Neural progenitor cell (in vitro differentiated cells): ENCODE measurements around the gene XG. TPM values are rescaled to one million over a fixed set of nuclear protein-coding genes. Genes with fewer than 3 reads are reported as not detected.

Experiments
- DNase-seq: peaks from one replicate; pipeline ENCODE4 v3.0.0-alpha.2; 2016; ENCODE audit warnings: low spot score
- H2AFZ ChIP-seq: fragments of 200-600 bp; sonication (generic); replicated peaks from 2 replicates; pipeline ENCODE4 v1.6.1; 2016; ENCODE audit warnings: antibody characterized with exemption
- H3F3A ChIP-seq: fragments of 200-600 bp; sonication (generic); 2 replicates; pipeline ENCODE4 v1.6.1; 2016; ENCODE audit warnings: antibody characterized with exemption, low read depth
- H3K27ac ChIP-seq: fragments of 200-600 bp; sonication (generic); 2 replicates; pipeline ENCODE4 v1.5.1; 2016; ENCODE audit warnings: mild to moderate bottlenecking
- H3K27me3 ChIP-seq: fragments of 200-600 bp; sonication (generic); 2 replicates; pipeline ENCODE4 v1.6.1; 2016; ENCODE audit warnings: mild to moderate bottlenecking, moderate library complexity
- H3K36me3 ChIP-seq: fragments of 200-600 bp; sonication (generic); 2 replicates; pipeline ENCODE4 v1.5.1; 2016
- H3K4me1 ChIP-seq: fragments of 200-600 bp; sonication (generic); 2 replicates; pipeline ENCODE4 v1.6.1; 2016; ENCODE audit warnings: mixed run types
- H3K4me2 ChIP-seq: fragments of 200-600 bp; sonication (generic); 2 replicates; pipeline ENCODE4 v1.6.1; 2016
- H3K4me3 ChIP-seq: fragments of 200-600 bp; sonication (generic); 2 replicates; pipeline ENCODE4 v1.5.1; 2016
- H3K79me2 ChIP-seq: fragments of 200-600 bp; sonication (generic); 2 replicates; pipeline ENCODE4 v1.6.1; 2016; ENCODE audit warnings: low read depth
- H3K9ac ChIP-seq: fragments of 200-600 bp; sonication (generic); 2 replicates; pipeline ENCODE4 v1.6.1; 2016
- H3K9me3 ChIP-seq: fragments of 200-600 bp; sonication (generic); 2 replicates; pipeline ENCODE4 v1.5.1; 2016; ENCODE audit warnings: low read depth
- H4K20me1 ChIP-seq: fragments of 200-600 bp; sonication (generic); 2 replicates; pipeline ENCODE4 v1.6.1; 2016; ENCODE audit warnings: low read depth
- H3K27ac Mint-ChIP-seq: 3 replicates; pipeline ENCODE4 v1.8.0; 2021; ENCODE audit warnings: mixed read lengths
- H3K27me3 Mint-ChIP-seq: 2 replicates; pipeline ENCODE4 v1.8.0; 2022; ENCODE audit warnings: low read depth, mild to moderate bottlenecking, inconsistent platforms, moderate library complexity, mixed read lengths; ENCODE audit not compliant: insufficient read depth
- H3K36me3 Mint-ChIP-seq: 3 replicates; pipeline ENCODE4 v1.8.0; 2021; ENCODE audit warnings: mixed read lengths
- H3K4me1 Mint-ChIP-seq: 3 replicates; pipeline ENCODE4 v1.8.0; 2021; ENCODE audit warnings: mixed read lengths
- H3K4me3 Mint-ChIP-seq: 3 replicates; pipeline ENCODE4 v1.8.0; 2021; ENCODE audit warnings: mild to moderate bottlenecking, moderate library complexity, mixed read lengths
- H3K9me3 Mint-ChIP-seq: 3 replicates; pipeline ENCODE4 v1.8.0; 2020; ENCODE audit warnings: mixed read lengths
- CTCF ChIP-seq: fragments of 200-600 bp; sonication (generic); IDR thresholded peaks from 2 replicates; pipeline ENCODE4 v1.5.1; 2017; ENCODE audit warnings: antibody characterized with exemption, mild to moderate bottlenecking
- EZH2 ChIP-seq: fragments of 200-600 bp; sonication (generic); IDR thresholded peaks from 2 replicates; pipeline ENCODE4 v1.6.1; 2017; ENCODE audit warnings: antibody characterized with exemption, mild to moderate bottlenecking, moderate library complexity
- EZH2phosphoT487 ChIP-seq: fragments of 200-600 bp; sonication (generic); IDR thresholded peaks from 2 replicates; pipeline ENCODE4 v1.6.1; 2017; ENCODE audit warnings: antibody characterized with exemption
- total RNA-seq: library from RNA; depleted of rRNA; stranded (reverse); fragments of >200 nt; gene quantifications from 2 replicates; pipeline ENCODE4 v1.2.3, GENCODE V29; 2015; ENCODE audit warnings: low replicate concordance

XG gene
- total RNA-seq, 1 donor from 2014 or later = not detected

- Mint-ChIP-seq H3K4me1 (peaks cover 69% of the 10 kb centered on the region), H3K4me3 (no peak overlapping the region), H3K27ac (peak overlapping the region; percentile 61), H3K9me3 (no peaks in the 10 kb centered on the region), H3K36me3 (peaks cover 3% of the 10 kb centered on the region), H3K27me3 (peaks cover 8% of the 10 kb centered on the region)
- Histone ChIP-seq H3K4me2 (no peak overlapping the region), H3K27me3 (no peaks in the 10 kb centered on the region), H2AFZ (no peak overlapping the region), H3K27ac (no peak overlapping the region), H4K20me1 (no peaks in the 10 kb centered on the region), H3K9ac (no peak overlapping the region), H3K4me3 (no peak overlapping the region), H3K36me3 (no peaks in the 10 kb centered on the region), H3K79me2 (peaks cover 7% of the 10 kb centered on the region), H3F3A (peaks cover 25% of the 10 kb centered on the region), H3K9me3 (no peaks in the 10 kb centered on the region), H3K4me1 (peaks cover 16% of the 10 kb centered on the region)
- TF ChIP-seq CTCF (no peak), EZH2phosphoT487 (no peak), EZH2 (no peak)
- no peak for DNase-seq
Measured at GRCh38 chrX:2708021-2708420, 43.8 kb upstream of the XG start.

GRCh38 chrX:2708592-2709188, 43.1 kb upstream of the XG start:
- peaks cover 25% of the 10 kb centered on the region for H3F3A ChIP-seq
- no peak overlapping the region for H3K9ac ChIP-seq
- H3K4me3 ChIP-seq = no peak overlapping the region
- Mint-ChIP-seq H3K36me3 (no peaks in the 10 kb centered on the region), H3K27ac (peak overlapping the region; percentile 64), H3K27me3 (peaks cover 7% of the 10 kb centered on the region), H3K4me3 (no peak overlapping the region), H3K4me1 (peaks cover 62% of the 10 kb centered on the region), H3K9me3 (no peaks in the 10 kb centered on the region)
- H3K36me3 ChIP-seq = no peaks in the 10 kb centered on the region
- no peak overlapping the region for H2AFZ ChIP-seq
- no peaks in the 10 kb centered on the region for H3K27me3 ChIP-seq
- no peak for TF ChIP-seq EZH2phosphoT487
- TF ChIP-seq EZH2 = no peak
- TF ChIP-seq CTCF = no peak
- H3K4me1 ChIP-seq = peaks cover 16% of the 10 kb centered on the region
- H3K79me2 ChIP-seq = peaks cover 7% of the 10 kb centered on the region
- DNase-seq = no peak
- no peaks in the 10 kb centered on the region for H4K20me1 ChIP-seq
- H3K9me3 ChIP-seq = no peaks in the 10 kb centered on the region
- no peak overlapping the region for H3K4me2 ChIP-seq
- H3K27ac ChIP-seq = no peak overlapping the region

- H3K36me3 ChIP-seq = no peaks in the 10 kb centered on the region
- peaks cover 16% of the 10 kb centered on the region for H3K4me1 ChIP-seq
Measured at GRCh38 chrX:2709556-2709955, 42.3 kb upstream of the XG start.

More at GRCh38 chrX:2709556-2709955, 42.3 kb upstream of the XG start:
- no peak overlapping the region for H3K27ac ChIP-seq
- no peak overlapping the region for H3K27ac Mint-ChIP-seq
- peaks cover 6% of the 10 kb centered on the region for H3K27me3 Mint-ChIP-seq
- H3K4me3 Mint-ChIP-seq = peak overlapping the region; percentile 13
- H2AFZ ChIP-seq = no peak overlapping the region
- H3K9me3 Mint-ChIP-seq = no peaks in the 10 kb centered on the region
- no peaks in the 10 kb centered on the region for H3K9me3 ChIP-seq
- H3K36me3 Mint-ChIP-seq = no peaks in the 10 kb centered on the region
- H3K79me2 ChIP-seq = peaks cover 7% of the 10 kb centered on the region
- no peak overlapping the region for H3K4me2 ChIP-seq
- peaks cover 25% of the 10 kb centered on the region for H3F3A ChIP-seq
- peaks cover 55% of the 10 kb centered on the region for H3K4me1 Mint-ChIP-seq
- no peaks in the 10 kb centered on the region for H3K27me3 ChIP-seq
- no peak overlapping the region for H3K4me3 ChIP-seq
- TF ChIP-seq EZH2phosphoT487 (no peak), CTCF (no peak), EZH2 (no peak)
- no peaks in the 10 kb centered on the region for H4K20me1 ChIP-seq
- H3K9ac ChIP-seq = no peak overlapping the region
- no peak for DNase-seq
